Liver (tissue), 3 donors: Measurements from ENCODE around the gene CDK5RAP2.

ENCODE experiments used
- ATF3 ChIP-seq: IDR thresholded peaks from 2 replicates; pipeline ENCODE4 v1.6.1; 2016; ENCODE audit warnings: antibody characterized with exemption
- CTCF ChIP-seq: fragments of 150-350 bp; IDR thresholded peaks from 2 replicates; pipeline ENCODE4 v1.5.1; 2017; ENCODE audit warnings: improper control_type of control experiment, low read depth, low read length; ENCODE audit not compliant: missing input control
- GABPA ChIP-seq, 2 donors: IDR thresholded peaks in 1 of 2; conservative IDR thresholded peaks in 1 of 2; 2 replicates each; pipeline ENCODE4 v1.6.1; 2016; ENCODE audit warnings: antibody characterized with exemption in 2 of 2, mild to moderate bottlenecking in 1 of 2, moderate library complexity in 1 of 2
- MAX ChIP-seq: IDR thresholded peaks from 2 replicates; pipeline ENCODE4 v1.6.1; 2016; ENCODE audit warnings: antibody characterized with exemption
- donor health status: healthy.
- donor health status: healthy.

GRCh38 chr9:120449566-120449965 lies 130.4 kb downstream of the CDK5RAP2 start:
- TF ChIP-seq CTCF, result no peak
- no peak for TF ChIP-seq GABPA (IDR thresholded peaks at IDR 0.05 in 1 of 2, conservative IDR thresholded peaks at IDR 0.05 in 1 of 2)
- no peak for TF ChIP-seq MAX
- no peak for TF ChIP-seq ATF3
